ENCODE data around the gene GALNT3. TPM values are rescaled to one million over a fixed set of nuclear protein-coding genes. Genes with fewer than 3 reads are reported as not detected.

GALNT3 gene
- total and polyA plus RNA-seq, 11 donors, result 0.08 to 1.2 (median 0.16) TPM; not detected in 4

DNA sequence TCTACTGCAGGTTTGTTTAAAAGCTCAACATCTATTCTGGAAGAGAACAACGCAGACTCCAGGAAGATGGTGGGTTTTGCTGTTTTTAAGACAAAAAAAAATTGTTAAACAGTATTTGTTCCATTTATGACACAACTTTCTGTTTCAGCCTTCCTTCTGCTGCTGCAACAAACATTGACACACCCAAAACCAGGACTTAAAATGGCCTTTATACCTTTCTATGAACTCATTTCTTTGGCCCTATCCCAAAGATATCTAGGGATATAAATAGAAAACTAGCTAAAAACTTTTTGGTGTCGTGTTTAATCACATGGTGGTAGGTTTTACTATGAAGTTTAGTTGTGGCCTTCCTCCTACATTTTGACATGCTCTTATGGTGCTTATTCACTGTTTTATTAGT is 964 bp upstream of the GALNT3 start:
- 39 to 47% (median 42%) methylated on average over 2 of the region's 2 CpGs for WGBS, 4 donors
- H3K4me3 ChIP-seq, result peak overlapping the region in 6 of 12 donors; percentile 48 to 71 (median 58)

GRCh38 chr2:165794536-165794928 is 485 bp upstream of the GALNT3 start:
- Histone ChIP-seq H3K27ac (peak overlapping the region in 1 of 12 donors; percentile 66), H3K36me3 (no peaks in the 10 kb centered on the region), H3K27me3 (peaks cover 8 to 49% (median 23%) of the 10 kb centered on the region in 9 donors), H3K4me3 (peak overlapping the region; percentile 15 to 71 (median 52)), H3K4me1 (peaks cover 0 to 17% (median 11%) of the 10 kb centered on the region in 12 donors), H3K9me3 (no peaks in the 10 kb centered on the region)
- peak in 3 of 4 donors; percentile 31 to 77 (median 53) for ATAC-seq
- WGBS, 4 donors, result 3 to 6% (median 5%) methylated on average over 18 of the region's 18 CpGs
- TF ChIP-seq CTCF (IDR thresholded peaks at IDR 0.05), result no peak
- no peak for TF ChIP-seq POLR2A (IDR thresholded peaks at IDR 0.05)
- intact Hi-C loops (cut with DNase I), result no loop called here
- DNase-seq, result peak; percentile 12 to 62 (median 32)

More for the DNA sequence above, 964 bp upstream of the GALNT3 start:
- Histone ChIP-seq H3K27ac (peak overlapping the region in 1 of 12 donors; percentile 66), H3K4me1 (peaks cover 0 to 17% (median 11%) of the 10 kb centered on the region in 12 donors), H3K27me3 (peaks cover 8 to 44% (median 23%) of the 10 kb centered on the region in 9 donors), H3K36me3 (no peaks in the 10 kb centered on the region), H3K9me3 (no peaks in the 10 kb centered on the region)
- ATAC-seq (no peak), DNase-seq (no peak)
- intact Hi-C loops (cut with DNase I), result no loop called here
- TF ChIP-seq POLR2A (IDR thresholded peaks at IDR 0.05) (no peak), CTCF (IDR thresholded peaks at IDR 0.05) (no peak)

GRCh38 chr2:165793161-165793778 is 777 bp downstream of the GALNT3 start:
- no peaks in the 10 kb centered on the region for H3K9me3 ChIP-seq
- DNase-seq, result peak in 2 of 5 donors; percentile 17 to 58
- peak overlapping the region; percentile 15 to 71 (median 52) for H3K4me3 ChIP-seq
- H3K27me3 ChIP-seq, result peaks cover 8 to 51% (median 23%) of the 10 kb centered on the region in 9 donors
- WGBS, 4 donors, result 9 to 22% (median 13%) methylated on average over 23 to 35 of the region's 35 CpGs
- H3K27ac ChIP-seq, result no peak overlapping the region
- no peak for TF ChIP-seq CTCF (IDR thresholded peaks at IDR 0.05)
- no peak for TF ChIP-seq POLR2A (IDR thresholded peaks at IDR 0.05)
- intact Hi-C loops (cut with DNase I), result no loop called here
- no peak for ATAC-seq
- H3K4me1 ChIP-seq, result peaks cover 0 to 17% (median 11%) of the 10 kb centered on the region in 12 donors
- H3K36me3 ChIP-seq, result no peaks in the 10 kb centered on the region

GRCh38 chr2:165792104-165792454 is 2.0 kb downstream of the GALNT3 start:
- Histone ChIP-seq H3K36me3 (no peaks in the 10 kb centered on the region), H3K4me3 (no peak overlapping the region), H3K4me1 (peaks cover 0 to 17% (median 11%) of the 10 kb centered on the region in 12 donors), H3K9me3 (no peaks in the 10 kb centered on the region), H3K27ac (no peak overlapping the region), H3K27me3 (peaks cover 8 to 51% (median 23%) of the 10 kb centered on the region in 9 donors)
- DNase-seq (no peak), ATAC-seq (no peak)
- intact Hi-C loops (cut with DNase I), result no loop called here
- no peak for TF ChIP-seq POLR2A (IDR thresholded peaks at IDR 0.05)
- WGBS, 4 donors, result 42 to 92% (median 66%) methylated on average over 1 of the region's 1 CpG
